Measurements from ENCODE around the gene LINC01488. TPM values are rescaled to one million over a fixed set of nuclear protein-coding genes. Genes with fewer than 3 reads are reported as not detected.

Gene LINC01488
- total and polyA plus RNA-seq, 2 experiments from 2014 or later = not detected

DNA sequence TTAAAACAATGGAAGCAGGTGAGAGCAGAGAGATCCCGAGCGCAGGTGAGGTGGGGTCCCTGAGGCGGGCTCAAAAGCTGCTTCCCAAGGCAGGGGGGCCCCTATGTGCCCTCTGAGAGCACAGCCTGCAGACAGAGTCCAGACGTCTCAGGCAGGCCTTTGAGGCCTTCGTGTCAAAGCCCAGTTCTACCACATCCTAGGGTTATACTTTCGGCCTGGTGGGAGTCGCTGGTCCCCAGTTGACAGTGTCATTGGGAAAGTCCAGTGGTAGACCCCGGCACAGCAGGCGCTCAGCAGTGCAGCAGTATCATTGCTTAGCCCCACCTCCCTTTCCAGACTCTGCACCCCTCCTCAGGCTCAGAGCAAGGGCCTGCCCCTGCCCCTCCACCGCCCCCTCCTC is 9.1 kb downstream of the LINC01488 start:
- no peaks in the 10 kb centered on the region; the same call in 2 of the 3 replicates for H3K9me3 Mint-ChIP-seq
- Histone ChIP-seq H3K27me3 (ENCODE audit: insufficient read depth) (no peaks in the 10 kb centered on the region), H2AFZ (no peak overlapping the region), H3F3A (replicated peaks; ENCODE audit: low read depth) (no peaks in the 10 kb centered on the region), H3K4me1 (ENCODE audit: insufficient read depth) (no peaks in the 10 kb centered on the region), H3K36me3 (ENCODE audit: insufficient read depth) (no peaks in the 10 kb centered on the region), H3K79me2 (replicated peaks; ENCODE audit: insufficient read depth) (no peaks in the 10 kb centered on the region), H4K20me1 (replicated peaks; ENCODE audit: insufficient read depth) (no peaks in the 10 kb centered on the region), H3K4me2 (no peak overlapping the region), H3K9me2 (ENCODE audit: insufficient read depth) (no peaks in the 10 kb centered on the region), H3K27ac (ENCODE audit: low read depth) (no peak overlapping the region), H3K4me3 (no peak overlapping the region)
- TF ChIP-seq NANOG (IDR thresholded peaks at IDR 0.05; ENCODE audit: borderline replicate concordance) = no peak
- no peak overlapping the region for H3K4me3 Mint-ChIP-seq
- H3K27me3 Mint-ChIP-seq (ENCODE audit: insufficient read depth, low read depth, poor library complexity) = peaks cover 7% of the 10 kb centered on the region
- no peak overlapping the region for H3K27ac Mint-ChIP-seq
- H3K36me3 Mint-ChIP-seq (ENCODE audit: low read depth) = no peaks in the 10 kb centered on the region
- DNase-seq (ENCODE audit: low spot score) (no peak), ATAC-seq (no peak)
- H3K4me1 Mint-ChIP-seq = no peaks in the 10 kb centered on the region

DNA sequence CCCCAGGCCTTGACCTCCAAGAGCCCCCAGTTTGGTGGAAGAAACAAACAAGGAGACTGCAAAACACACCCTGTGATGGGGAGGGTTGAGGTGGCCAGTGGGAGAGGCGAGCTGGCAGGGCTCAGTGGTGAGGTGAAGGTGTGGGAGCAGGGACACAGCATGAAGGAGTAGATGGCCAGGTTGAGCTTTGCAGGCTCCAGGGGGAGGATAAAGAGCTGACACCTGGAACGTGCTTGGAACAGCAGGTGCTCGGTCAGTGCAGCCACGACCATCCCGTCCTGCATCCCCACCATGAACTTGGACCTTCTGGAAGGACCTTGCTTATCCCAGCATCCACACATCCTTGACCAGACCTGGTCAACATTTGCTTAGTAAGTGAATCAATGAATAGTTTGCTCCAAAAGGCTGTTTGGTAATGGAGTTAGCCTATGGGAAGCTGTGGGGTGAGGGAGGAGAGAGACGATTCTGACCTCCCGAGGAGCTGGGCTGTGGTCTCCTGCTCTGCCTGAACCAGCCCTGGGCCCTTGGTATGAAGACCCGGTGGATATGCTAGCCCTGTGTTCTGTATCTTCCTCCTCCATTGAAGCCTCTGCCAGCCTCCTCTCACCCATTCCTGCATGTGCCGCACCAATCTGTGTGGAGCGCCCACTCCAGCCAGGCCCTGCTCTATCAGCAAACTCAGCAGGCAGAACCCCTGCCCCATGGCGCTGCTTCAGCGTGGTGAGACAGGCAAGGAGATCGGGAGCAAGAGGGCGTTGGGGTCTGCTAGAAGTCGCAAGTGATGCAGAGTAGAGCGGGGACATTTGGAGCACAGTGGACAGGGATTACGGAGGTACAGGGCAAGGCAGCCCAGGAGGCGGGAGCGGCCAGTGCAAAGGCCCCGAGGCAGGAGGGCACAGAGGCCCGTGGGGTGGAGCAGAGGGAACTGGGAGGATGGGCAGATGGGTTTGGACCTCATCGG is 9.9 kb downstream of the LINC01488 start:
- peaks cover 8% of the 10 kb centered on the region for H3K27me3 Mint-ChIP-seq (ENCODE audit: insufficient read depth, low read depth, poor library complexity)
- ATAC-seq = no peak
- H3K4me3 Mint-ChIP-seq = no peak overlapping the region
- Histone ChIP-seq H3F3A (replicated peaks; ENCODE audit: low read depth) (no peaks in the 10 kb centered on the region), H2AFZ (no peak overlapping the region), H3K79me2 (replicated peaks; ENCODE audit: insufficient read depth) (no peaks in the 10 kb centered on the region), H4K20me1 (replicated peaks; ENCODE audit: insufficient read depth) (no peaks in the 10 kb centered on the region), H3K9me2 (ENCODE audit: insufficient read depth) (no peaks in the 10 kb centered on the region), H3K4me1 (ENCODE audit: insufficient read depth) (no peaks in the 10 kb centered on the region), H3K4me3 (no peak overlapping the region), H3K4me2 (no peak overlapping the region), H3K27me3 (ENCODE audit: insufficient read depth) (no peaks in the 10 kb centered on the region), H3K27ac (ENCODE audit: low read depth) (no peak overlapping the region), H3K36me3 (ENCODE audit: insufficient read depth) (no peaks in the 10 kb centered on the region)
- no peak for DNase-seq (ENCODE audit: low spot score)
- H3K4me1 Mint-ChIP-seq = no peaks in the 10 kb centered on the region; the same call in 2 of the 3 replicates
- no peaks in the 10 kb centered on the region for H3K36me3 Mint-ChIP-seq (ENCODE audit: low read depth)
- H3K9me3 Mint-ChIP-seq = no peaks in the 10 kb centered on the region; the same call in 2 of the 3 replicates
- TF ChIP-seq, protein P1, sequence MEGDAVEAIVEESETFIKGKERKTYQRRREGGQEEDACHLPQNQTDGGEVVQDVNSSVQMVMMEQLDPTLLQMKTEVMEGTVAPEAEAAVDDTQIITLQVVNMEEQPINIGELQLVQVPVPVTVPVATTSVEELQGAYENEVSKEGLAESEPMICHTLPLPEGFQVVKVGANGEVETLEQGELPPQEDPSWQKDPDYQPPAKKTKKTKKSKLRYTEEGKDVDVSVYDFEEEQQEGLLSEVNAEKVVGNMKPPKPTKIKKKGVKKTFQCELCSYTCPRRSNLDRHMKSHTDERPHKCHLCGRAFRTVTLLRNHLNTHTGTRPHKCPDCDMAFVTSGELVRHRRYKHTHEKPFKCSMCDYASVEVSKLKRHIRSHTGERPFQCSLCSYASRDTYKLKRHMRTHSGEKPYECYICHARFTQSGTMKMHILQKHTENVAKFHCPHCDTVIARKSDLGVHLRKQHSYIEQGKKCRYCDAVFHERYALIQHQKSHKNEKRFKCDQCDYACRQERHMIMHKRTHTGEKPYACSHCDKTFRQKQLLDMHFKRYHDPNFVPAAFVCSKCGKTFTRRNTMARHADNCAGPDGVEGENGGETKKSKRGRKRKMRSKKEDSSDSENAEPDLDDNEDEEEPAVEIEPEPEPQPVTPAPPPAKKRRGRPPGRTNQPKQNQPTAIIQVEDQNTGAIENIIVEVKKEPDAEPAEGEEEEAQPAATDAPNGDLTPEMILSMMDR (conservative IDR thresholded peaks at IDR 0.05; ENCODE audit: low read depth in 2 of 2) = no peak
- TF ChIP-seq, protein P2, sequence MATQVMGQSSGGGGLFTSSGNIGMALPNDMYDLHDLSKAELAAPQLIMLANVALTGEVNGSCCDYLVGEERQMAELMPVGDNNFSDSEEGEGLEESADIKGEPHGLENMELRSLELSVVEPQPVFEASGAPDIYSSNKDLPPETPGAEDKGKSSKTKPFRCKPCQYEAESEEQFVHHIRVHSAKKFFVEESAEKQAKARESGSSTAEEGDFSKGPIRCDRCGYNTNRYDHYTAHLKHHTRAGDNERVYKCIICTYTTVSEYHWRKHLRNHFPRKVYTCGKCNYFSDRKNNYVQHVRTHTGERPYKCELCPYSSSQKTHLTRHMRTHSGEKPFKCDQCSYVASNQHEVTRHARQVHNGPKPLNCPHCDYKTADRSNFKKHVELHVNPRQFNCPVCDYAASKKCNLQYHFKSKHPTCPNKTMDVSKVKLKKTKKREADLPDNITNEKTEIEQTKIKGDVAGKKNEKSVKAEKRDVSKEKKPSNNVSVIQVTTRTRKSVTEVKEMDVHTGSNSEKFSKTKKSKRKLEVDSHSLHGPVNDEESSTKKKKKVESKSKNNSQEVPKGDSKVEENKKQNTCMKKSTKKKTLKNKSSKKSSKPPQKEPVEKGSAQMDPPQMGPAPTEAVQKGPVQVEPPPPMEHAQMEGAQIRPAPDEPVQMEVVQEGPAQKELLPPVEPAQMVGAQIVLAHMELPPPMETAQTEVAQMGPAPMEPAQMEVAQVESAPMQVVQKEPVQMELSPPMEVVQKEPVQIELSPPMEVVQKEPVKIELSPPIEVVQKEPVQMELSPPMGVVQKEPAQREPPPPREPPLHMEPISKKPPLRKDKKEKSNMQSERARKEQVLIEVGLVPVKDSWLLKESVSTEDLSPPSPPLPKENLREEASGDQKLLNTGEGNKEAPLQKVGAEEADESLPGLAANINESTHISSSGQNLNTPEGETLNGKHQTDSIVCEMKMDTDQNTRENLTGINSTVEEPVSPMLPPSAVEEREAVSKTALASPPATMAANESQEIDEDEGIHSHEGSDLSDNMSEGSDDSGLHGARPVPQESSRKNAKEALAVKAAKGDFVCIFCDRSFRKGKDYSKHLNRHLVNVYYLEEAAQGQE (IDR thresholded peaks at IDR 0.05; ENCODE audit: unreplicated experiment) = no peak
- TF ChIP-seq ZNF114 (CRISPR knock-in tag; IDR thresholded peaks at IDR 0.05) = no peak
- no peak for TF ChIP-seq CREB1 (CRISPR knock-in tag; IDR thresholded peaks at IDR 0.05; ENCODE audit: low read depth)
- no peak for TF ChIP-seq EZH2phosphoT487 (IDR thresholded peaks at IDR 0.05; ENCODE audit: unreplicated experiment)
- no peak overlapping the region for H3K27ac Mint-ChIP-seq
